Activated naive CD4-positive, alpha-beta T cell treated with anti-CD3 and anti-CD28 coated beads, Interleukin-2, amount 50 U/mL, for 24 hours (primary cell): ENCODE measurements around the gene PPP4C.
A peak's percentile ranks its signal among the peaks of the same experiment; 100 is the strongest.

Experiments
- H3K27ac Mint-ChIP-seq: one replicate; pipeline ENCODE4 v1.8.0; 2021; ENCODE audit warnings: mild to moderate bottlenecking, mixed read lengths
- H3K27me3 Mint-ChIP-seq: one replicate; pipeline ENCODE4 v1.8.0; 2021; ENCODE audit warnings: mixed read lengths
- H3K36me3 Mint-ChIP-seq: one replicate; pipeline ENCODE4 v1.8.0; 2021; ENCODE audit warnings: mixed read lengths
- H3K4me1 Mint-ChIP-seq: one replicate; pipeline ENCODE4 v1.8.0; 2021; ENCODE audit warnings: mixed read lengths
- H3K4me3 Mint-ChIP-seq: one replicate; pipeline ENCODE4 v1.8.0; 2021; ENCODE audit warnings: mild to moderate bottlenecking, mixed read lengths
- H3K9me3 Mint-ChIP-seq: one replicate; pipeline ENCODE4 v1.8.0; 2021; ENCODE audit warnings: mixed read lengths

The PPP4C gene

GRCh38 chr16:30085247-30085646 lies 9.5 kb downstream of the PPP4C start:
- peaks cover 8% of the 10 kb centered on the region for H3K36me3 Mint-ChIP-seq
- H3K4me1 Mint-ChIP-seq = peaks cover 22% of the 10 kb centered on the region
- H3K9me3 Mint-ChIP-seq = no peaks in the 10 kb centered on the region
- H3K27me3 Mint-ChIP-seq = no peaks in the 10 kb centered on the region
- no peak overlapping the region for H3K27ac Mint-ChIP-seq
- H3K4me3 Mint-ChIP-seq = no peak overlapping the region

DNA sequence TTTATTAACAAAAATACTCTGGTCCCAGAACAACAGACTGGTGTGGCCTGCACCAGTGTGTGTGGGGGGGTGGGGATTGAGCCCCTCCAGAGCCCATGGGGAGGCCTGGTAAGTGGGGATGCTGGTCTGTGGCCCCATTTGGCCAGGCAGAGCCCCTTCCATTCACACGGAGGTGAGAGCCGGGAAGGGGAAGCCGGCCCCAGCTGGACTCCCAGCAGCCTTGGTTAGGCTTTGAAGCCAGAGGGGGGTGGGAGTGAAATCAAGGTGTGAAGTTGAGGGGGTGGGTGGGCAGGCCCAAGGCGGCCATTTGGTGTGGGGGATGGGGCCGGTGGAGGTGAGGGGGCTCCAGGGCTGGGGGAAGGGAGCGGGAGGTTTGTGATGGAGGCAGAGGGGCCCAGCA lies 10.0 kb downstream of the PPP4C start:
- Mint-ChIP-seq H3K36me3 (peaks cover 8% of the 10 kb centered on the region), H3K9me3 (no peaks in the 10 kb centered on the region), H3K27ac (no peak overlapping the region), H3K4me3 (no peak overlapping the region), H3K4me1 (peaks cover 26% of the 10 kb centered on the region), H3K27me3 (no peaks in the 10 kb centered on the region)

DNA sequence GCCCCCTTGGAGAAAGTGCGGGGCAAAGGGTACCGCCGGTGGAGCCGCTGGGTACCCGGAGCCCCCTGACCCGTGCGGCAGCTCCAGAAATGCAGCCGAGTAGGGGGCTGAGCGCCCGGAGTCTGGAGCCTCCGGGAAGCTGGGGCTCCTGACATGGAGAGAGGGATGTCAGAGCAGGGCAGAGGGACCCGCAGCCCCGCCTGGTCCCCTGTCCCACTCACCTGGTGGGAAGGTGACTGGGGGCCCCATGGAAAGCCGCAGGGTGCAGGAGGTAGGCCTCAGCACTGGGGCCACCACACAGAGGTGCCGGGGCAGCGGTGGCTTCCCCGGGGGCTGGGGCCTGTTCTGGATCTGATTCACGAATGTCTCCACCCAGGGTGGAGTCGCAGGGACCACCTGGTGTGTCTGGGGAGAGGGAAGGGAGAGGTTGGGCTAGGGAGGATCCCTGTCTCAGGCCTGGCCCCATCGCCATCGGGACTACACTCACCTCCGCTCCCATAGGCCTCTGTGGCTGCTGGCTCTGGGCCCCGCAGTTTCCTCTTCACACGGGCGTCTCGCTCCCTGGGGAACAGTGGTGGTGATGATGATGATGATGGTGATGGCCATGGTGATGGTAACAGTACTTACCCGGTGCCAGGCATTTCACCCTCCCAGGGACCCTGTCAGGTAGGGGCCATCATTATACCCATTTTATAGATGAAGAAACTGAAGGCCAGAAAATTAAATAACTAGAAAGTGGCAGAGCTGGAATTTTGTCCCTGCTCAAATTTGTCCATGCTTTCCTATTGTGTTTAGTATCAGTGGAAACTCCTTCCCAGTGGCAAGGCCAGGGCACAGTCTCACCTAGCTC lies 10.7 kb downstream of the PPP4C start:
- Mint-ChIP-seq H3K4me3 (no peak overlapping the region), H3K27me3 (no peaks in the 10 kb centered on the region), H3K27ac (no peak overlapping the region), H3K36me3 (peaks cover 8% of the 10 kb centered on the region), H3K4me1 (peaks cover 27% of the 10 kb centered on the region), H3K9me3 (no peaks in the 10 kb centered on the region)

DNA sequence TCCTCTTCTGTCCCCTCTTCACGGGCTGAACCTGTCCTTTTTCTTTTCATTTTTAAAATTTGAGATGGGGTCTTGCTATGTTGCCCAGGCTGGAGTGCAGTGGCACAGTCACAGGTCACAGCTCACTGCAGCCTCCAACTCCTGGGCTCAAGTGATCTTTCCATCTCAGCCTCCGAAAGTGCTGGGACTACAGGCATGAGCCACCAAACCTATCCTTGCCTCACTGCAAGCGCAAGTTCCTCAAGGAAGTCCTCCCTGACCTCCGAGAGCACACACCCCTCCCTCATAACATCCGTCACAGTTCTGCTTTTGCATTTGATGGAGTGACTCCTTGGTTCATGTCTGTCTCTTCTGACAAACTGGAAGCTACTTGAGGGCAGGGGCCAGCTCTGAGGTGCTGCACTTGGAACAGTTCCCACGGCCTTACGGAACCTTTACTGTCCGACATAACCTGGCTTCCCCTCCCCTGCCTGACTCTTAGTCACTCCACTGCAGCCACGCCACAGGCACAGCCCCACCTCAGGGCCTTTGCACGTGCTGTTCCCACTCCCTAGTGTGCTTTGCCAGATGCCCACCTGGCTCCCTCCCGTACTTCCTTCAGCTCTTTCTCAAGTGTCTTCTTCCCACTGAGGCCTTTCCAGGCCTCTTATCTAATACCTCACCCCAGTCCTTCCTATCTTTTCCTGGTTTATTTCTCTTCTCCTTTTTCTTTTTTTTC lies 11.5 kb downstream of the PPP4C start:
- no peaks in the 10 kb centered on the region for H3K27me3 Mint-ChIP-seq
- no peaks in the 10 kb centered on the region for H3K9me3 Mint-ChIP-seq
- peaks cover 35% of the 10 kb centered on the region for H3K4me1 Mint-ChIP-seq
- H3K27ac Mint-ChIP-seq = no peak overlapping the region
- peaks cover 4% of the 10 kb centered on the region for H3K36me3 Mint-ChIP-seq
- no peak overlapping the region for H3K4me3 Mint-ChIP-seq

DNA sequence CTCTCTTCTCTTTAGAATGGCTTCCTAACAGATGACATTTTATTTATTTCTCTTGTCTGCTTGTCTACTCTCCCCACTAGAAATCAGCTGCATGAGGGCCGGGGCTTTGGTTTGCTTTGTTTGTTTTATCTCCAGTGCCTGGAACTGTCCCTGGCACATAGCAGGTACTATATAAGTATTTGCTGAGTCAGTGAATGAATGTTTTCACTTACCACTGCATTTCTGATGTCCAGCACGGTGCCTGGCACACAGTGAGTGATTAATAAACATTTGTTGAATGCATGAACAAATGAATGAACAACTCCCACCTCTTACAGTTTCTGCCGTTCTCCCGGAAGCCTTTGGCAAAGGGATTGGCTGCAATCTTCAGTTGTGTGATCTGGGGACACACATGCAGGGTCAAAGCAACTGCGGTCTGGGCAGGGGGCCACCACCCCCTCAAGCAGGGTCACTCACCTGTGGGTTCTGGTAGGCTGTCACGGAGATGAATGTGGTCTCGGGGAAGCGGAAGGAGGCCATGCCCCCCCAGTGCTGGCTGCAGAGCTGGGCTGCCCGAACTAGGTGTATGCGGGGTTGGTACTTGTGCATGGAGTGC lies 12.5 kb downstream of the PPP4C start:
- H3K27me3 Mint-ChIP-seq = no peaks in the 10 kb centered on the region
- peaks cover 44% of the 10 kb centered on the region for H3K4me1 Mint-ChIP-seq
- no peaks in the 10 kb centered on the region for H3K36me3 Mint-ChIP-seq
- H3K9me3 Mint-ChIP-seq = no peaks in the 10 kb centered on the region
- no peak overlapping the region for H3K27ac Mint-ChIP-seq
- H3K4me3 Mint-ChIP-seq = no peak overlapping the region

DNA sequence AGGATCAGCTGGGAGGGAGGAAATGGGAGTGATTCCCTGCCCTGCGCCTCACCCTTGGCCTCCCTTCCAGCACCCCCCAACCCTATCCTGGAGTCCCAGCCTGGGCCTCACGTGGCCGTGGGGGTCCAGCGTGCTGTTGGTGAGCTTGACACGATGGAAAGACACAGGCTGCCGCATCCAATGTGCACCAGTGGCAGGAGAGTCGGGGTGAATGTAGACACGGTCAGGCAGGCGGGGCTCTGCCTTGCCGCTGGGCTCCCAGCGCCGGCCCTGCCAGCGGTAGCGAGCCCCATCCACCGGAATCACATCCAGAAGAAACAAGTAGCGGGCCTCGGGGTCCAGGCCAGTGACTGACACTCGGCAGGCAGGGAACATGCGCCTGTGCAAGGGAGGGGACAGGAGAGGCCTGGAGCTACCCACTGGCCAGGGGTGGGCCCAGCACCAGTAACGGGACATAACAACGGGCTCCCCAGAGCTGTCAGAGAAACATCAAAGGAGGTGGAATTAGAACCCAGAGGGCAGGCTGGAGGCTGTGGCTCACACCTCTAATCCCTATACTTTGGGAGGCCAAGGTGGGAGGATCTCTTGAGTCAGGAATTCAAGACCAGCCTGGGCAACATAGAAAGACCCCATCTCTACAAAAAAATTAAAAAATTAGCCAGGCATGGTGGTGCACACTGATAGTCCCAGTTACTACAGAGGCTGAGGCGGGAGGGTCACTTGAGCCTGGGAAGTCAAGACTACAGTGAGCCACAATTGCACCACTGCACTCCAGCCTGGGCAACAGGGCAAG lies 13.2 kb downstream of the PPP4C start:
- peak overlapping the region; percentile 26 for H3K4me3 Mint-ChIP-seq
- H3K27me3 Mint-ChIP-seq = no peaks in the 10 kb centered on the region
- no peaks in the 10 kb centered on the region for H3K36me3 Mint-ChIP-seq
- no peaks in the 10 kb centered on the region for H3K9me3 Mint-ChIP-seq
- H3K27ac Mint-ChIP-seq = peak overlapping the region; percentile 83
- H3K4me1 Mint-ChIP-seq = peaks cover 46% of the 10 kb centered on the region

DNA sequence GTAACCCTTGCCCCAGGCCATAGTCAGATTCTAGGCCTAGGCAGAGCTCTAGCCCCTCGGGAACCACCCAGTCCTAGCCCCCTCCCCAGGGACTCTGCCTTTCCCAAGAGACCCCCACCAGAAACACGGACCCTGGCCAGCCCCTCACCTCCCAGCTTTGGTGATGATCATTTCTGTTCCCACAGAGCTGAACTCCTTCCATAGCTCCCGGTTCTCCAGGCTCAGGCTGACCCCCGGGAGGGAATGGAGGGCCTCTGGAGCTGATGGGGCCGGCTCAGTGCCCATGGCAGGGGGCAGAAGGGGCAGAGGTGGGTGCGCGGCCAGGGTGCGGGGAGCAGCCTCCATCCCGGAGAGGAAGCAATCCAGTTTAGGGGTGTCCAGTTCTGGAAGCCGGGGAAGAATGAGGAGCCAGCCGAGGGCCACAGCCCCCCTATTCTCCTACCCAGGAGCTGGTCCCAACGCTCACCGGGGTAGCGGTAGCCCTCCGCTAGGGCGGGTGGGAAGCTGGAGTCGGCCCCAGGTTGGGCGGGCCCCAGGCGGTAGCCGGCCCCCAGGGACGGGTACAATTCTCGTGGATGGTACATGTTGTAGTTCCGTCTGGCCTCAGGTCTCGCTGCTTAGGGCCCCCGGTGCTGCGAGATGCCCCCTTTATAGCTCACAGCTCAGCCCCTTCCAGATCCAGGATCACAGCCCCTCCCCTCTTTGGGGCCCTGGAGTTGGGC lies 15.0 kb downstream of the PPP4C start:
- peak overlapping the region; percentile 83 for H3K27ac Mint-ChIP-seq
- no peaks in the 10 kb centered on the region for H3K9me3 Mint-ChIP-seq
- peak overlapping the region; percentile 59 for H3K4me3 Mint-ChIP-seq
- no peaks in the 10 kb centered on the region for H3K36me3 Mint-ChIP-seq
- peaks cover 57% of the 10 kb centered on the region for H3K4me1 Mint-ChIP-seq
- H3K27me3 Mint-ChIP-seq = no peaks in the 10 kb centered on the region

DNA sequence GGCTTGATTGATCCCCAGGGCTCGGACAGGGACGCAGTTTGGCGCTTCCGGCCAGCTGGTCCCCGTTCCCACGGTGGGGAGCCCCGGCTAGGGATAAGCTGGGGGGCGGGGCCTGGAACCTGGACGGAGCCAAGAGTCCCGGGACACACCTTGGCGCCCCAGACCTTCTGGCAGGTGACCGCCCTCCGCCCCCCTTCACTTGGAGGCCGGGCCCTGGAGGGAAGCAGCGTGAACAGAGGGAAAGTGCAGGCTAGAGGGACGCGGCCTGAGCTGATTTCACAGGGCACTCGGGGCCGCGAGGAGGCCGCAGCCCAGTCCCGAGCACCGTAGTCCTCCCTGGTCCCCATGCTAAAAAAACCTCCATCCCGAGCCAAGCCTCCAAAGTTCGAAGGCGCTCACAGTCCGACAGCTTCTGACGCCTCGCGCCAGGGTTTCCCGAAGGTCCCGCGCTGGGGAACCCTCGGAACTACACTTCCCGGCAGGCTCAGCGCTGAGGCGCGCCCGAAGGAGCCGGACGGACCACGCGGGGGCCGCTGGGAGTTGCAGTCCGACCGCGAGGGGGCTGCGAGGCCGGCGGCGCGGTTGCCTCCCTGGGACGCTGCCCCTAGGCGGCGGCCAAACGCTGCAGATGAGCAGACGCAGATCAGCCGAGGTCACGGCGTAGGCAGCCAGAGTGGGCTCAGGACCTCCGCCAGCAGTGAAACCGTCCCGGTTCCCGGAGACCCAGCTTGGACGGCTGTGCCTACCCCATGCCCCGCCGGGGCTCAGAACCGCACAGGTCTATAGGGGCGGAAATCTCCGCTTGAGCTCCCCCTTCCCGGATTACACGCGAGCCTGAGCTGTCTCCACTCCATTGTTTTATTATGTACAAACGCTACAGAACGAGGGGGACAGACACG lies 15.9 kb downstream of the PPP4C start, which contains the start of gene TBX6:
TSS of gene TBX6 (minus strand) at position 451 of the 899 bp plus-strand sequence. CDS start 731 bp downstream, outside the sequence.
- Mint-ChIP-seq H3K36me3 (no peaks in the 10 kb centered on the region), H3K4me1 (peaks cover 57% of the 10 kb centered on the region)

GRCh38 chr16:30092373-30093010 lies 16.7 kb downstream of the PPP4C start:
- Mint-ChIP-seq H3K4me1 (peaks cover 57% of the 10 kb centered on the region), H3K4me3 (peak overlapping the region; percentile 89), H3K27me3 (no peaks in the 10 kb centered on the region), H3K27ac (peak overlapping the region; percentile 95), H3K9me3 (peaks cover under 1% of the 10 kb centered on the region), H3K36me3 (no peaks in the 10 kb centered on the region)

More for the DNA sequence above, 15.9 kb downstream of the PPP4C start, which contains the start of gene TBX6:
- Mint-ChIP-seq H3K27ac (peak within 1 kb of the TSS; percentile 95), H3K9me3 (no peaks in the 10 kb centered on the region), H3K4me3 (peak within 1 kb of the TSS; percentile 89), H3K27me3 (no peaks in the 10 kb centered on the region)

DNA sequence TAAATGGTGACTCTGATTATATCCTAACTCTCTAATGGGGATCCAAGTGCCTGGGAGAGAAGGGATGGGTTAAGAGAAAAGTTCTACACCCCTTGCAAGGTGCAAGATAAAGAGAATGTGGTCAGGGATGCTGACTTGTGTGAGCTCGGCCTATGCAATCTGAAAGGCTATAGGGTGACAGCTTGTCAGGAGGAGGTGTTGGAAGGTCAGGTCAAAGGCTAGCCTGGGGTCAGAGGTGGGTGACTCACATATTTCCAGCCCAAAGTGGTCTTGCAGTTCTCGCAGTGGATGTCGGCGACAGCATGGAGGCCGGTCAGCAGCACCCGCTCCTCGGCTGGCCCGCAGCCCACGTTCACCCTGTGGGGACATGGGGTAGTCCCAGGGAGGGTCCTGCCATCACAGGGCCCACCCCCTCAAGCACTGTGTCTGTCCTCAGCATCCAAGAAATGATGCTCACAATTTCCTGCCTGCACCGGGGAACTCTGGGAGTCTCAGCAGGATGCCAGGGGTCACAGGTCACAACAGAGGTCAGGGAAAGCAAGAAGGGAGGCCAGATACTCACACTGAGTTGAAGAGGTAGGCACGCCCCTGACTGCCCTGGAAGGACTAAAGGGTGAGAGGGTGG lies 18.9 kb downstream of the PPP4C start:
- H3K4me1 Mint-ChIP-seq = peaks cover 42% of the 10 kb centered on the region
- peak overlapping the region; percentile 84 for H3K27ac Mint-ChIP-seq
- H3K4me3 Mint-ChIP-seq = peak overlapping the region; percentile 70
- peaks cover 8% of the 10 kb centered on the region for H3K36me3 Mint-ChIP-seq
- no peaks in the 10 kb centered on the region for H3K27me3 Mint-ChIP-seq
- peaks cover 5% of the 10 kb centered on the region for H3K9me3 Mint-ChIP-seq

GRCh38 chr16:30095166-30096078 lies 19.6 kb downstream of the PPP4C start:
- Mint-ChIP-seq H3K27me3 (no peaks in the 10 kb centered on the region), H3K9me3 (peaks cover 5% of the 10 kb centered on the region), H3K4me1 (peaks cover 34% of the 10 kb centered on the region), H3K4me3 (peak overlapping the region; percentile 70), H3K36me3 (peaks cover 8% of the 10 kb centered on the region), H3K27ac (peak overlapping the region; percentile 84)

- peaks cover 31% of the 10 kb centered on the region for H3K4me1 Mint-ChIP-seq
Observed at GRCh38 chr16:30096105-30096861, 20.5 kb downstream of the PPP4C start, which contains the start of gene YPEL3. YPEL3 (minus strand) TSS chr16:30096213; CDS start chr16:30095482, 731 bp downstream.

More at GRCh38 chr16:30096105-30096861, 20.5 kb downstream of the PPP4C start, which contains the start of gene YPEL3:
- Mint-ChIP-seq H3K9me3 (peaks cover 5% of the 10 kb centered on the region), H3K27ac (peak within 1 kb of the TSS; percentile 84), H3K4me3 (peak within 1 kb of the TSS; percentile 78), H3K36me3 (peaks cover 8% of the 10 kb centered on the region), H3K27me3 (no peaks in the 10 kb centered on the region)
